ENCODE results near the gene ZGLP1. TPM values are rescaled to one million over a fixed set of nuclear protein-coding genes. Genes with fewer than 3 reads are reported as not detected.

The ZGLP1 gene
- total and polyA plus RNA-seq, 2 donors (not counting 1 experiment from before 2014, with no cell fraction given), result 6.4 to 8.0 TPM

DNA sequence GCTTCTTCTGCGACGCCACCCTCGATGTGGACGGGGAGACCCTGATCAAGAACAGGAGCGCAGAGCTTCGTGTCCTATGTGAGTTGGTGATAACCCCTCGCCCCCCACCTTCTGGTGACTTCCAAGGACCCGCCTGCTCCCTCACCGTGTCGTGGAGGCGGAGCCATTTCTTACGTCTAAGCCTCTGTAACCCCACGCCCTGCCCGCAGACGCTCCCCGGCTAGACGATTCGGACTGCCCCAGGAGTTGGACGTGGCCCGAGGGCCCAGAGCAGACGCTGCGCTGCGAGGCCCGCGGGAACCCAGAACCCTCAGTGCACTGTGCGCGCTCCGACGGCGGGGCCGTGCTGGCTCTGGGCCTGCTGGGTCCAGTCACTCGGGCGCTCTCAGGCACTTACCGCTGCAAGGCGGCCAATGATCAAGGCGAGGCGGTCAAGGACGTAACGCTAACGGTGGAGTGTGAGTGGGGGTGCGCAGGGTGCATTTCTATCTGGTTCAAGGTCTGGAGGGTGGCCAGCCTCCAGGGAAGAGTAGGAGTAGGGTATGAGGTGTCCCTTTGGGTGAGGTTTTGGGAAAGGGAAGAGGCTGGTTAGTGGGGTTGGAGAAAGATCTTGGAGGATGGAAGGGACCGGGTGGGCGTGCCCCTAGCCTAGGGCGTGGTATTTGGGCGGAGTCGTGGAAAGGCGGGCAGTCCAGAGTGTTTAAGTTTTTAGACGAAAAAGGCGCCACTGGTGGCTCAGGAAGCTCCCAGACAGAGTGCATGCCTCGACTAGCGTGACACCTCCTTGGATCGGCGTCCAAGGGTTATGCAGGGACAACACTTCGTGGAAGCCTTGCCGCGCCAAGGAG, 16.6 kb downstream of the ZGLP1 start:
- intact Hi-C loops (cut with micrococcal nuclease), result no loop called here
- peaks cover 64% of the 10 kb centered on the region for H3K4me1 Mint-ChIP-seq
- H3K4me3 Mint-ChIP-seq, result peak overlapping the region; percentile 87
- Histone ChIP-seq H3K9me3 (ENCODE audit: control extremely low read depth in 1 of 3, control insufficient read depth in 2 of 3, insufficient read depth in 1 of 3, low read length in 2 of 3) (peaks cover 0 to 63% (median 0%) of the 10 kb centered on the region in 3 donors), H3K36me3 (replicated peaks in 1 of 2; ENCODE audit: control extremely low read depth in 1 of 2, control insufficient read depth in 1 of 2, extremely low read depth in 1 of 2, insufficient read depth in 2 of 2, low read length in 1 of 2) (no peaks in the 10 kb centered on the region), H3K4me3 (ENCODE audit: control extremely low read depth in 1 of 5, extremely low read depth in 1 of 5, insufficient read depth in 1 of 5, low read depth in 2 of 5, low read length in 4 of 5) (peak overlapping the region in 4 of 5 experiments; percentile 13 to 63 (median 31)), H3K27ac (ENCODE audit: low read length in 2 of 2) (no peak overlapping the region), H3K9ac (ENCODE audit: low read length) (peak overlapping the region; percentile 64), H3K4me2 (replicated peaks; ENCODE audit: low read depth, low read length, poor library complexity, severe bottlenecking) (peak overlapping the region; percentile 96), H3K79me2 (ENCODE audit: control insufficient read depth, insufficient read depth, low read length) (no peaks in the 10 kb centered on the region), H4K20me1 (ENCODE audit: control insufficient read depth, insufficient read depth, low read length, poor library complexity, severe bottlenecking) (peaks cover 29% of the 10 kb centered on the region), H3K4me1 (ENCODE audit: control insufficient read depth in 2 of 2, insufficient read depth in 2 of 2, low read length in 2 of 2) (peaks cover 79 to 82% of the 10 kb centered on the region in 2 donors), H3K27me3 (replicated peaks in 1 of 4; ENCODE audit: control extremely low read depth in 1 of 4, control insufficient read depth in 3 of 4, insufficient read depth in 4 of 4, low read length in 3 of 4) (peaks cover 0 to 83% (median 56%) of the 10 kb centered on the region in 4 experiments), H2AFZ (ENCODE audit: insufficient read depth, low read depth, low read length, poor library complexity, severe bottlenecking) (peak overlapping the region; percentile 48)
- ChIA-PET CTCF (interaction anchor here (1.1 to 8.5 kb wide), 2 partner anchors 21 to 22 kb away, joined by 5 to 116 read pairs; partner anchors contain the start of gene ICAM1), POLR2A (no interaction called here)
- ATAC-seq (ENCODE audit: low read depth) (no peak), DNase-seq (peak; percentile 64)
- peaks cover 39% of the 10 kb centered on the region for H3K27me3 Mint-ChIP-seq
- peak overlapping the region; percentile 50 for H3K27ac Mint-ChIP-seq
- 33% methylated on average over 56 of the region's 56 CpGs for WGBS (ENCODE audit: insufficient coverage)
- H3K9me3 Mint-ChIP-seq (ENCODE audit: insufficient read depth), result no peaks in the 10 kb centered on the region
- TF ChIP-seq EZH2 (IDR thresholded peaks at IDR 0.05; ENCODE audit: borderline replicate concordance, insufficient read depth, low read depth, low read length, poor library complexity, severe bottlenecking), result no peak
- TF ChIP-seq, protein P1, sequence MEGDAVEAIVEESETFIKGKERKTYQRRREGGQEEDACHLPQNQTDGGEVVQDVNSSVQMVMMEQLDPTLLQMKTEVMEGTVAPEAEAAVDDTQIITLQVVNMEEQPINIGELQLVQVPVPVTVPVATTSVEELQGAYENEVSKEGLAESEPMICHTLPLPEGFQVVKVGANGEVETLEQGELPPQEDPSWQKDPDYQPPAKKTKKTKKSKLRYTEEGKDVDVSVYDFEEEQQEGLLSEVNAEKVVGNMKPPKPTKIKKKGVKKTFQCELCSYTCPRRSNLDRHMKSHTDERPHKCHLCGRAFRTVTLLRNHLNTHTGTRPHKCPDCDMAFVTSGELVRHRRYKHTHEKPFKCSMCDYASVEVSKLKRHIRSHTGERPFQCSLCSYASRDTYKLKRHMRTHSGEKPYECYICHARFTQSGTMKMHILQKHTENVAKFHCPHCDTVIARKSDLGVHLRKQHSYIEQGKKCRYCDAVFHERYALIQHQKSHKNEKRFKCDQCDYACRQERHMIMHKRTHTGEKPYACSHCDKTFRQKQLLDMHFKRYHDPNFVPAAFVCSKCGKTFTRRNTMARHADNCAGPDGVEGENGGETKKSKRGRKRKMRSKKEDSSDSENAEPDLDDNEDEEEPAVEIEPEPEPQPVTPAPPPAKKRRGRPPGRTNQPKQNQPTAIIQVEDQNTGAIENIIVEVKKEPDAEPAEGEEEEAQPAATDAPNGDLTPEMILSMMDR (IDR thresholded peaks at IDR 0.05), result no peak

Measured in B cell (primary cell).